Lower leg skin (tissue), 3 donors: ENCODE data around the gene MEPCE.

Experiments
- POLR2A ChIP-seq, 2 donors: fragments of 450-650 bp; IDR thresholded peaks; one replicate each; pipeline ENCODE4 v1.6.1; 2016 to 2017; ENCODE audit warnings: antibody characterized with exemption in 2 of 2, mild to moderate bottlenecking in 1 of 2, moderate library complexity in 1 of 2
- TF ChIP-seq, protein P1 (sequence below), 3 donors: fragments of 450-650 bp; IDR thresholded peaks; one replicate each; pipeline ENCODE4 v1.5.1; 2016; ENCODE audit warnings: antibody characterized with exemption in 3 of 3, mild to moderate bottlenecking in 3 of 3, moderate library complexity in 2 of 3

DNA sequence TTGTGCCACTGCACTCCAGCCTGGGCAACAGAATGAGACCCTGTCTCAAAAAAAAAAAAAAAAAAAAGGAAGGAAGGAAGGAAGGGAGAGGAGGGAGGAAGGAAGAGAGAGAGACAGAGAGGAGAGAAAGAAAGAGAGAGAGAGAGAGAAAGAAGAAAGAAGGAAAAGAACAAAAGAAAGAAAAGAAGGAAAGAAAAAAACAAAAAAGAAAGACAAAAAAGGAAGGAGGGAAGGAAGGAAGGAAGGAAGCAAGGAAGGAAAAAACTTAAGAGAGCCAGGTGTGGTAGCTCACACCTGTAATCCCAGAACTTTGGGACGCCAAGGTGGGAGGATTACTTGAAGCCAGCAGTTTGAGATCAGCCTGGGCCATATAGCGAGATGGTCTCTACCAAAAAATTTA lies 35.2 kb downstream of the MEPCE start:
- TF ChIP-seq, protein P1, sequence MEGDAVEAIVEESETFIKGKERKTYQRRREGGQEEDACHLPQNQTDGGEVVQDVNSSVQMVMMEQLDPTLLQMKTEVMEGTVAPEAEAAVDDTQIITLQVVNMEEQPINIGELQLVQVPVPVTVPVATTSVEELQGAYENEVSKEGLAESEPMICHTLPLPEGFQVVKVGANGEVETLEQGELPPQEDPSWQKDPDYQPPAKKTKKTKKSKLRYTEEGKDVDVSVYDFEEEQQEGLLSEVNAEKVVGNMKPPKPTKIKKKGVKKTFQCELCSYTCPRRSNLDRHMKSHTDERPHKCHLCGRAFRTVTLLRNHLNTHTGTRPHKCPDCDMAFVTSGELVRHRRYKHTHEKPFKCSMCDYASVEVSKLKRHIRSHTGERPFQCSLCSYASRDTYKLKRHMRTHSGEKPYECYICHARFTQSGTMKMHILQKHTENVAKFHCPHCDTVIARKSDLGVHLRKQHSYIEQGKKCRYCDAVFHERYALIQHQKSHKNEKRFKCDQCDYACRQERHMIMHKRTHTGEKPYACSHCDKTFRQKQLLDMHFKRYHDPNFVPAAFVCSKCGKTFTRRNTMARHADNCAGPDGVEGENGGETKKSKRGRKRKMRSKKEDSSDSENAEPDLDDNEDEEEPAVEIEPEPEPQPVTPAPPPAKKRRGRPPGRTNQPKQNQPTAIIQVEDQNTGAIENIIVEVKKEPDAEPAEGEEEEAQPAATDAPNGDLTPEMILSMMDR (IDR thresholded peaks at IDR 0.05): no peak
- no peak for TF ChIP-seq POLR2A (IDR thresholded peaks at IDR 0.05)
